ENCODE results near the gene GUK1. TPM values are rescaled to one million over a fixed set of nuclear protein-coding genes. Genes with fewer than 3 reads are reported as not detected.

GUK1 gene
- total and polyA plus RNA-seq, 4 donors = 158 to 476 (median 307) TPM

GRCh38 chr1:228147768-228148167, 7.7 kb downstream of the GUK1 start:
- Histone ChIP-seq H3K36me3 (ENCODE audit: control insufficient read depth in 4 of 4, insufficient read depth in 4 of 4, low read length in 4 of 4) (peaks cover 0 to 51% (median 1%) of the 10 kb centered on the region in 4 donors), H3K4me1 (ENCODE audit: control insufficient read depth in 5 of 5, insufficient read depth in 5 of 5, low read length in 5 of 5) (peaks cover 8 to 52% (median 30%) of the 10 kb centered on the region in 5 donors), H3K9ac (ENCODE audit: insufficient read depth in 1 of 2, low read length in 2 of 2) (no peak overlapping the region), H3K27me3 (ENCODE audit: control insufficient read depth in 3 of 3, insufficient read depth in 3 of 3, low read length in 2 of 3) (no peaks in the 10 kb centered on the region), H3K27ac (ENCODE audit: low read depth in 1 of 2, low read length in 1 of 2) (peak overlapping the region; percentile 21 to 84), H3K9me3 (ENCODE audit: control insufficient read depth in 4 of 4, insufficient read depth in 3 of 4, low read length in 3 of 4) (no peaks in the 10 kb centered on the region), H3K4me3 (no peak overlapping the region)
- ATAC-seq (ENCODE audit: insufficient read depth, low FRiP score) = no peak
- 91 to 94% methylated on average over 4 of the region's 4 CpGs for WGBS, 2 donors
- no peak for DNase-seq
- TF ChIP-seq, protein P1, sequence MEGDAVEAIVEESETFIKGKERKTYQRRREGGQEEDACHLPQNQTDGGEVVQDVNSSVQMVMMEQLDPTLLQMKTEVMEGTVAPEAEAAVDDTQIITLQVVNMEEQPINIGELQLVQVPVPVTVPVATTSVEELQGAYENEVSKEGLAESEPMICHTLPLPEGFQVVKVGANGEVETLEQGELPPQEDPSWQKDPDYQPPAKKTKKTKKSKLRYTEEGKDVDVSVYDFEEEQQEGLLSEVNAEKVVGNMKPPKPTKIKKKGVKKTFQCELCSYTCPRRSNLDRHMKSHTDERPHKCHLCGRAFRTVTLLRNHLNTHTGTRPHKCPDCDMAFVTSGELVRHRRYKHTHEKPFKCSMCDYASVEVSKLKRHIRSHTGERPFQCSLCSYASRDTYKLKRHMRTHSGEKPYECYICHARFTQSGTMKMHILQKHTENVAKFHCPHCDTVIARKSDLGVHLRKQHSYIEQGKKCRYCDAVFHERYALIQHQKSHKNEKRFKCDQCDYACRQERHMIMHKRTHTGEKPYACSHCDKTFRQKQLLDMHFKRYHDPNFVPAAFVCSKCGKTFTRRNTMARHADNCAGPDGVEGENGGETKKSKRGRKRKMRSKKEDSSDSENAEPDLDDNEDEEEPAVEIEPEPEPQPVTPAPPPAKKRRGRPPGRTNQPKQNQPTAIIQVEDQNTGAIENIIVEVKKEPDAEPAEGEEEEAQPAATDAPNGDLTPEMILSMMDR (IDR thresholded peaks at IDR 0.05; ENCODE audit: control extremely low read depth, extremely low read depth) = no peak

- ATAC-seq (ENCODE audit: insufficient read depth, low FRiP score) (no peak), DNase-seq (peak; percentile 42 to 67 (median 55))
- Histone ChIP-seq H3K9ac (ENCODE audit: insufficient read depth in 1 of 2, low read length in 2 of 2) (no peak overlapping the region), H3K9me3 (ENCODE audit: control insufficient read depth in 4 of 4, insufficient read depth in 3 of 4, low read length in 3 of 4) (no peaks in the 10 kb centered on the region), H3K4me1 (ENCODE audit: control insufficient read depth in 5 of 5, insufficient read depth in 5 of 5, low read length in 5 of 5) (peaks cover 8 to 48% (median 30%) of the 10 kb centered on the region in 5 donors), H3K27me3 (ENCODE audit: control insufficient read depth in 3 of 3, insufficient read depth in 3 of 3, low read length in 2 of 3) (no peaks in the 10 kb centered on the region), H3K36me3 (ENCODE audit: control insufficient read depth in 4 of 4, insufficient read depth in 4 of 4, low read length in 4 of 4) (peaks cover 0 to 51% (median 1%) of the 10 kb centered on the region in 4 donors), H3K27ac (ENCODE audit: low read depth in 1 of 2, low read length in 1 of 2) (peak overlapping the region; percentile 24 to 84), H3K4me3 (no peak overlapping the region)
- 60 to 68% methylated on average over 16 to 18 of the region's 18 CpGs for WGBS, 2 donors
- TF ChIP-seq, protein P1 (IDR thresholded peaks at IDR 0.05; ENCODE audit: control extremely low read depth, extremely low read depth) = no peak
Observed at GRCh38 chr1:228148196-228148861, 8.2 kb downstream of the GUK1 start.

- Histone ChIP-seq H3K4me1 (ENCODE audit: control insufficient read depth in 5 of 5, insufficient read depth in 5 of 5, low read length in 5 of 5) (peaks cover 8 to 41% (median 30%) of the 10 kb centered on the region in 5 donors), H3K27ac (ENCODE audit: low read depth in 1 of 2, low read length in 1 of 2) (peak overlapping the region; percentile 24 to 84), H3K36me3 (ENCODE audit: control insufficient read depth in 4 of 4, insufficient read depth in 4 of 4, low read length in 4 of 4) (peaks cover 0 to 51% (median 1%) of the 10 kb centered on the region in 4 donors), H3K4me3 (no peak overlapping the region), H3K9ac (ENCODE audit: insufficient read depth in 1 of 2, low read length in 2 of 2) (peak overlapping the region in 1 of 2 donors; percentile 23), H3K27me3 (ENCODE audit: control insufficient read depth in 3 of 3, insufficient read depth in 3 of 3, low read length in 2 of 3) (no peaks in the 10 kb centered on the region), H3K9me3 (ENCODE audit: control insufficient read depth in 4 of 4, insufficient read depth in 3 of 4, low read length in 3 of 4) (no peaks in the 10 kb centered on the region)
- WGBS, 2 donors = 67 to 84% methylated on average over 8 of the region's 8 CpGs
- DNase-seq (no peak), ATAC-seq (ENCODE audit: insufficient read depth, low FRiP score) (no peak)
- TF ChIP-seq, protein P1 (IDR thresholded peaks at IDR 0.05; ENCODE audit: control extremely low read depth, extremely low read depth) = no peak
Observed at GRCh38 chr1:228148935-228149405, 8.9 kb downstream of the GUK1 start.
